Measurements from ENCODE around the gene FOSL1.

DNA sequence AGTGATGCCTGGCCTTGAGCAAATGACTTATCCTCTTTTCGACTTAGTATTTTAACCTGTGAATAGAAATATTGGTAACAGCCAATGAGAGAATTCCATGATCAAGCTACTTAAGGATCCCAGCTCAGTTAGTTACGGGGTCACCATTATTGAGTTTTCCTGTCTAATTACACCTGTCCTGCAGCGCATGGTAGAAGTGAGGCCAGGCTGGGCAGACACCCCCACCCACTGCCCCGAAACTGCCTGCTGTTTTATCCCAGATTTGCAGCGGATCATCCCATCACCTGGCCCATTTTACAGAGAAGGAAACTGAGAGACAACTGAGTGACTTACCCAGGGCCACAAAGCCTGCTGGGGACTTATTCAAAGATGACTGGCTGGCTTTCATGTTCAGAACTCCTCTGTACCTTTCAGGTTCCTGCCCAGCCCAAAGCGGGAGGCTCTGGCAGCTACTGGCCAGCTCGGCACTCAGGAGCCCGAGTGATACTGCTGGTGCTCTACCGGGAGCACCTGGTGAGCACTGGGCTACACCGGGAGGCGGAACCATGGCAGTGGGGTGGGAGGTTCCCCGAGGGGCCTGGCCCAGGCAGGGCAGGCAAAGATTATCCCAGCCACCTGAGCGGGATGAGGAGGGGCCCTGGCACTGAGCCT, 38.5 kb downstream of the FOSL1 start:
- TF ChIP-seq CTCF (IDR thresholded peaks at IDR 0.05) (no peak), POLR2A (IDR thresholded peaks at IDR 0.05) (no peak)
